GM12878 (cell line): ENCODE measurements around the gene COL15A1. TPM values are rescaled to one million over a fixed set of nuclear protein-coding genes. Genes with fewer than 3 reads are reported as not detected.

ENCODE experiments used
- ATAC-seq: fragments of 200-7000 bp; cut with Tn5 transposase; 3 replicates; pipeline ENCODE4 v1.9.1; 2020; ENCODE audit warnings: mild to moderate bottlenecking, moderate library complexity
- BruUV-seq: library from RNA; stranded (reverse); fragments of 400-500 nt; replicated peaks from 2 replicates; lab custom pipeline; 2021; lab: Mats Ljungman, UMichigan
- CTCF ChIA-PET: fragments of 300-600 bp; sonication (Branson Sonifier 250); formaldehyde crosslinking; extraction: SDS; loops from one replicate; lab custom pipeline; 2021; ENCODE audit warnings: inconsistent platforms; lab: Yijun Ruan, JAX
- POLR2A ChIA-PET: fragments of 350-600 bp; formaldehyde crosslinking; extraction: SDS; loops from one replicate; lab custom pipeline; 2021; ENCODE audit warnings: inconsistent platforms; lab: Charles Lee
- RAD21 ChIA-PET: fragments of 300-600 bp; sonication (Branson Sonifier 250); formaldehyde crosslinking; loops from one replicate; lab custom pipeline; 2023; ENCODE audit warnings: antibody characterized with exemption; ENCODE audit not compliant: unreplicated experiment; lab: Charles Lee
- SMC1A ChIA-PET: fragments of 300-600 bp; sonication (Branson Sonifier 250); formaldehyde crosslinking; loops from one replicate; lab custom pipeline; 2023; ENCODE audit not compliant: unreplicated experiment, uncharacterized antibody; lab: Charles Lee
- DNase-seq: peaks from one replicate; pipeline ENCODE4 v3.0.0-alpha.2; 2011; ENCODE audit warnings: low read depth, low spot score
- FAIRE-seq: peaks from 3 replicates; lab custom pipeline; 2011; peaks lifted over from hg19 to GRCh38; lab: Jason Lieb, UNC
- H2AFZ ChIP-seq: 2 replicates; pipeline ENCODE4 v1.6.0; 2011; ENCODE audit warnings: low read depth, low read length, control low read depth; ENCODE audit not compliant: control insufficient read depth
- H3K27ac ChIP-seq: 2 replicates; pipeline ENCODE4 v1.5.1; 2011; ENCODE audit warnings: control low read depth; ENCODE audit not compliant: control insufficient read depth, insufficient read depth
- H3K27me3 ChIP-seq, 2 experiments: replicated peaks in 1 of 2; 2 replicates each; pipeline versions ENCODE4 v1.6.0 to v1.6.1; 2011; ENCODE audit warnings: low read length in 1 of 2; ENCODE audit not compliant: control insufficient read depth in 2 of 2, insufficient read depth in 2 of 2
- H3K36me3 ChIP-seq, 2 experiments: 2 replicates each; pipeline ENCODE4 v1.5.1; 2011; ENCODE audit warnings: low read length in 1 of 2; ENCODE audit not compliant: control insufficient read depth in 2 of 2, insufficient read depth in 2 of 2
- H3K4me1 ChIP-seq: 2 replicates; pipeline ENCODE4 v1.6.1; 2011; ENCODE audit warnings: mild to moderate bottlenecking, low read length, moderate library complexity, mixed read lengths; ENCODE audit not compliant: control insufficient read depth, insufficient read depth
- H3K4me2 ChIP-seq: 2 replicates; pipeline ENCODE4 v1.6.0; 2011; ENCODE audit warnings: control low read depth; ENCODE audit not compliant: control insufficient read depth, insufficient read depth
- H3K4me3 ChIP-seq: fragments of 200-600 bp; sonication (generic); 2 replicates; pipeline ENCODE4 v1.5.1; 2016
- H3K79me2 ChIP-seq: 2 replicates; pipeline ENCODE4 v1.6.0; 2011; ENCODE audit warnings: low read length; ENCODE audit not compliant: control insufficient read depth, insufficient read depth
- H3K9ac ChIP-seq: 2 replicates; pipeline ENCODE4 v1.8.0; 2011; ENCODE audit warnings: low read length, control low read depth, mixed read lengths; ENCODE audit not compliant: control insufficient read depth, insufficient read depth
- H3K9me3 ChIP-seq: replicated peaks from 3 replicates; pipeline ENCODE4 v1.5.1; 2011; ENCODE audit warnings: mild to moderate bottlenecking, low read length; ENCODE audit not compliant: control insufficient read depth, insufficient read depth
- H4K20me1 ChIP-seq: 2 replicates; pipeline ENCODE4 v1.6.0; 2011; ENCODE audit not compliant: control insufficient read depth, insufficient read depth
- BACH1 ChIP-seq: fragments of 450-650 bp; IDR thresholded peaks from 2 replicates; pipeline ENCODE4 v1.6.1; 2017; ENCODE audit warnings: mild to moderate bottlenecking, borderline replicate concordance
- DPF2 ChIP-seq: fragments of 450-650 bp; IDR thresholded peaks from 2 replicates; pipeline ENCODE4 v1.6.1; 2017; ENCODE audit warnings: mild to moderate bottlenecking
- GABPA ChIP-seq: IDR thresholded peaks from 2 replicates; pipeline ENCODE4 v1.6.1; 2014; ENCODE audit warnings: antibody characterized with exemption, low read depth, mild to moderate bottlenecking, inconsistent platforms
- NFIC ChIP-seq: IDR thresholded peaks from 2 replicates; pipeline ENCODE4 v1.6.1; 2012; ENCODE audit warnings: low read depth, mild to moderate bottlenecking, inconsistent platforms, low read length, moderate library complexity
- NFYA ChIP-seq: IDR thresholded peaks from 2 replicates; pipeline ENCODE4 v1.6.1; 2011; ENCODE audit warnings: low read depth, mild to moderate bottlenecking, low read length, improper control_type of control experiment, borderline replicate concordance
- POLR2AphosphoS2 ChIP-seq: IDR thresholded peaks from 2 replicates; pipeline ENCODE4 v1.6.1; 2011; ENCODE audit warnings: low read depth, mild to moderate bottlenecking, low read length, improper control_type of control experiment, moderate library complexity
- RELA ChIP-seq: fragments of 450-650 bp; IDR thresholded peaks from 2 replicates; pipeline ENCODE4 v1.8.0; 2014; ENCODE audit warnings: borderline replicate concordance; ENCODE audit not compliant: partially characterized antibody
- ZNF384 ChIP-seq: IDR thresholded peaks from 2 replicates; pipeline ENCODE4 v1.6.1; 2012; ENCODE audit warnings: low read depth, mild to moderate bottlenecking, low read length, improper control_type of control experiment, borderline replicate concordance
- WGBS: methylation state at CpG from one replicate; pipeline ENCODE4 v1.1.6; 2016; ENCODE audit warnings: low lambda C conversion rate; ENCODE audit not compliant: insufficient replicate concordance, insufficient coverage; ENCODE audit errors: missing lambda C conversion rate; 5-methylcytosine and 5-hydroxymethylcytosine counted together
- in situ Hi-C: fragments of 300-500 bp; cut with MboI; formaldehyde crosslinking; loops from 9 replicates; pipeline ENCODE4 v1.14.3; 2018; ENCODE audit warnings: mixed read lengths
- intact Hi-C: fragments of 100-400 bp; cut with micrococcal nuclease; formaldehyde crosslinking; loops from one replicate; pipeline ENCODE4 v1.14.2; 2022; ENCODE audit not compliant: unreplicated experiment
- polyA plus RNA-seq, 11 experiments: library from polyadenylated mRNA; depleted of rRNA in 4 of 11; unstranded in 6 of 11; stranded (reverse) in 5 of 11; fragments of >200 nt; fragmentation: Nextera tagmentation in 4 of 11; fragmentation: Illumina TruSeq in 1 of 11; extraction: Ambion mirVana in 4 of 11; extraction: Trizol in 1 of 11; gene quantifications; 1 replicate in 1 of 11; 2 replicates in 10 of 11; pipeline versions ENCODE4 v1.2.1 to v1.2.3, GENCODE V29; 2011 to 2016; ENCODE audit warnings: inconsistent platforms in 2 of 11, missing spikeins in 2 of 11, low read depth in 1 of 11
- total RNA-seq, 4 experiments: library from RNA; depleted of rRNA in 3 of 4; stranded (reverse); fragments of >200 nt in 3 of 4; fragmentation: Illumina TruSeq in 1 of 4; extraction: Trizol in 1 of 4; gene quantifications; 2 replicates each; pipeline versions ENCODE4 v1.2.1 to v1.2.3, GENCODE V29; 2013 to 2021
- TF ChIP-seq, protein P1 (sequence below): fragments of 450-650 bp; IDR thresholded peaks from 2 replicates; pipeline ENCODE4 v1.6.1; 2017; ENCODE audit warnings: mild to moderate bottlenecking, low read depth, inconsistent platforms; ENCODE audit not compliant: poor library complexity, severe bottlenecking

COL15A1 gene
- total and polyA plus RNA-seq, 10 of the 15 experiments (the other 5 are each of a cell fraction or from before 2014, with no cell fraction given), result 0.01 to 0.28 (median 0.06) TPM; not detected in 2

DNA sequence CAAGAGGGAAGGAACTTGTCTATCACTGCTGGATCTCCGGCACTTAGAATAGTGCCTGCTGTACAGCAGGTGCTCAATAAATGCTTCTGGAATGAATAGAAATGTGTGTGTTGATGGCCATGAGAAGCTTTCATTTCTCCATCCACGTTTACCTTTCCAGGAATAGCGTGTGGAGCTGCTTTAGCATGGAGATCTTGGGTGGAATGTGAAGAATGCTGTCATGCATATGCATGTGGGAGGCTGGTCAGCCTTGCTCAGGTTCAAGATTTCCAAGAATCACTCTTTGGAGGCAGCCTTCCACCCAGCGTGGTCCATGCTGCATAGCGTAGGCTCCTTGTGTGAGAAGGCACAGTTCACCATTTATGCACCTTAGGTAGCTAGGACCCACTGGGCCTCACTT, 19.2 kb downstream of the COL15A1 start:
- intact Hi-C loops (no loop called here), in situ Hi-C loops (no loop called here)
- Histone ChIP-seq H4K20me1 (no peaks in the 10 kb centered on the region; the same call in 1 of the 2 replicates), H3K27ac (no peak overlapping the region), H3K4me1 (no peaks in the 10 kb centered on the region), H3K79me2 (no peaks in the 10 kb centered on the region), H3K27me3 (peaks cover 0 to 2% of the 10 kb centered on the region in 2 experiments; a peak in 1 of 4 replicates), H3K36me3 (no peaks in the 10 kb centered on the region), H3K4me3 (no peak overlapping the region), H3K9me3 (no peaks in the 10 kb centered on the region), H3K9ac (no peak overlapping the region), H2AFZ (no peak overlapping the region), H3K4me2 (no peak overlapping the region)
- no peak for FAIRE-seq
- ChIA-PET POLR2A (no interaction called here), CTCF (no interaction called here), SMC1A (no interaction called here), RAD21 (no interaction called here)
- BruUV-seq, result no TSS peak
- WGBS, result 7% methylated on average over 5 of the region's 5 CpGs
- ATAC-seq, result no peak
- no peak for DNase-seq
- TF ChIP-seq NFYA (no peak), GABPA (no peak), ZNF384 (no peak), NFIC (no peak), DPF2 (no peak), BACH1 (no peak), POLR2AphosphoS2 (no peak), RELA (no peak)
- TF ChIP-seq, protein P1, sequence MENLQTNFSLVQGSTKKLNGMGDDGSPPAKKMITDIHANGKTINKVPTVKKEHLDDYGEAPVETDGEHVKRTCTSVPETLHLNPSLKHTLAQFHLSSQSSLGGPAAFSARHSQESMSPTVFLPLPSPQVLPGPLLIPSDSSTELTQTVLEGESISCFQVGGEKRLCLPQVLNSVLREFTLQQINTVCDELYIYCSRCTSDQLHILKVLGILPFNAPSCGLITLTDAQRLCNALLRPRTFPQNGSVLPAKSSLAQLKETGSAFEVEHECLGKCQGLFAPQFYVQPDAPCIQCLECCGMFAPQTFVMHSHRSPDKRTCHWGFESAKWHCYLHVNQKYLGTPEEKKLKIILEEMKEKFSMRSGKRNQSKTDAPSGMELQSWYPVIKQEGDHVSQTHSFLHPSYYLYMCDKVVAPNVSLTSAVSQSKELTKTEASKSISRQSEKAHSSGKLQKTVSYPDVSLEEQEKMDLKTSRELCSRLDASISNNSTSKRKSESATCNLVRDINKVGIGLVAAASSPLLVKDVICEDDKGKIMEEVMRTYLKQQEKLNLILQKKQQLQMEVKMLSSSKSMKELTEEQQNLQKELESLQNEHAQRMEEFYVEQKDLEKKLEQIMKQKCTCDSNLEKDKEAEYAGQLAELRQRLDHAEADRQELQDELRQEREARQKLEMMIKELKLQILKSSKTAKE, result no peak
- TF ChIP-seq, all 136 proteins: peak for 0
